ENCODE data around the gene RBM28. TPM values are rescaled to one million over a fixed set of nuclear protein-coding genes. Genes with fewer than 3 reads are reported as not detected.

The RBM28 gene
- total RNA-seq, 1 donor from 2014 or later: 77.0 TPM

DNA sequence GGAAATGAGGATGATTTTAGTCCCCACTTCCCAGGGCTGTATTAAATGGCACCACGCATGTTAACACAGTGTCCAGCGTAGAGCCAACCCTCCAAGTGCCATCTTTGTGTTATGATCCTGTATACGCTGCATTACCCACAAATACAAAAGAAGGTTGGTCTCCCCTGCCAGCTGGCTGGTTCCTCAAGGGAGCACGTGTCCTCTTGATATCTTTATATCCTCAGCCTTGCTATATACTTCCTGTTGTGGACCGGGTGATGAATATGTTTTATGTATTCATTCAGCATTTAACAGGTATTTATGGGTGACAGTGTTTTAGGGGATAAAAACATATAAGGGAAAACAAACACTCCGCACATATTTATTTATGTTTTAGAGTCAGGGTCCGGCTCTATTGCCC lies 41.0 kb upstream of the RBM28 start:
- DNase-seq (ENCODE audit: low spot score): no peak
- no peak overlapping the region for H3K27ac Mint-ChIP-seq
- intact Hi-C loops (cut with micrococcal nuclease): no loop called here
- no peak overlapping the region for H3K4me3 Mint-ChIP-seq
- H3K36me3 Mint-ChIP-seq (ENCODE audit: low read depth): no peaks in the 10 kb centered on the region
- H3K4me1 Mint-ChIP-seq (ENCODE audit: low read depth): no peaks in the 10 kb centered on the region
- no peaks in the 10 kb centered on the region for H3K9me3 Mint-ChIP-seq
- H3K27me3 Mint-ChIP-seq (ENCODE audit: insufficient read depth): no peaks in the 10 kb centered on the region

DNA sequence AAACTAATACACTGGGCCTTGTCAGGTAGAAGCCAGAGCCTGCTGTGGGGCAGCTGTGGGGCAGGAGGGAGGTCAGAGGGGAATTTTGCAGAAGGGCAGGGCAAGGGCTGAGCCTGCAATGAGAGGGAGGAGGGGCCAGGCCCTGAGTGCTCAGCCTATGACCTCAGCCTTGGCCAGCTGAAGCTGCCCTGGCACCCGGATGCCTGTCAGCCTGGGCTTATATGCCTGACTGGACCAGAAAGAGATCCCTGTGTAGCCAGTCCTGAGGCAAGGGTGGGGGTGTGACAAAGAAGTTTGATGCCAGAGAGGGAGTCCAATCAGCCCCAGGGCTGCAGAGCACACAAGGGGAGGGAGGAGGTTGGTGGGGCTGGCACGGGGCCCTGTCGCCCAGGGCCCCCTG lies 40.1 kb upstream of the RBM28 start:
- no peaks in the 10 kb centered on the region for H3K9me3 Mint-ChIP-seq
- intact Hi-C loops (cut with micrococcal nuclease): no loop called here
- DNase-seq (ENCODE audit: low spot score): no peak
- H3K4me1 Mint-ChIP-seq (ENCODE audit: low read depth): no peaks in the 10 kb centered on the region
- H3K4me3 Mint-ChIP-seq: no peak overlapping the region
- H3K36me3 Mint-ChIP-seq (ENCODE audit: low read depth): no peaks in the 10 kb centered on the region
- H3K27me3 Mint-ChIP-seq (ENCODE audit: insufficient read depth): no peaks in the 10 kb centered on the region
- no peak overlapping the region for H3K27ac Mint-ChIP-seq

- no peaks in the 10 kb centered on the region for H3K4me1 Mint-ChIP-seq (ENCODE audit: low read depth)
- no peak overlapping the region for H3K27ac Mint-ChIP-seq
- H3K4me3 Mint-ChIP-seq: no peak overlapping the region
- intact Hi-C loops (cut with micrococcal nuclease): no loop called here
- H3K27me3 Mint-ChIP-seq (ENCODE audit: insufficient read depth): peaks cover 9% of the 10 kb centered on the region
- no peaks in the 10 kb centered on the region for H3K9me3 Mint-ChIP-seq
- H3K36me3 Mint-ChIP-seq (ENCODE audit: low read depth): no peaks in the 10 kb centered on the region
- no peak for DNase-seq (ENCODE audit: low spot score)
These were observed 37.6 kb upstream of the RBM28 start for GRCh38 chr7:128381161-128381821.

- Mint-ChIP-seq H3K27me3 (ENCODE audit: insufficient read depth) (peaks cover 9% of the 10 kb centered on the region), H3K4me3 (no peak overlapping the region), H3K9me3 (no peaks in the 10 kb centered on the region), H3K36me3 (ENCODE audit: low read depth) (no peaks in the 10 kb centered on the region), H3K27ac (no peak overlapping the region), H3K4me1 (ENCODE audit: low read depth) (no peaks in the 10 kb centered on the region)
- intact Hi-C loops (cut with micrococcal nuclease): no loop called here
- no peak for DNase-seq (ENCODE audit: low spot score)
These were observed 36.9 kb upstream of the RBM28 start for GRCh38 chr7:128380483-128381106.

DNA sequence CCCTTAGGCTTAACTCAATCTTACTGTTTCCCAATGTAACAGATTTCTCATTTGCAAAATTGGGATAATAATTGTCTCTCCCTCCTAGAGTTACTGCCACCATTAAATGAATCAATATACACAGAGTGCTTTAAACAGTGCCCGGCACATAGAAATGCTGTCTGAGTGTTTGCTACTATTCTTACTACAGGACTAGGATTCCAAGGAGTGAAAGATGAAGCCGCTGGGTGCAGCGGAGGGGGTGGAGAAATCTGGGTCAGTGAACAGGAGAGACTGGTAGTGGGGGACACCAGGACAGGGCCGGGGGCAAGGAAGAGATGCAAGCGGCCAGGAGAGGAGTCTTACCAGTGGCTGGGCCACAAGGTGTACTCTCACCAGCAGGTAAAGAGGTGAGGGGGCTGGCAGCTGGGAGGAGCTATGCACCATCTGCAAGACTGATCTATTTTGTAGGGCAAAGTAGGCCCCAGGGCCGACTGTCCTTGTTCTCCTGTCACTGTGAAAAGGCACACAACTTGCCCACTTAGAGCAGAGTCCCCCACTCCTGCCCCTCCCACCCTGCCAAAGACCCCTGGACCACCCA lies 36.3 kb upstream of the RBM28 start:
- intact Hi-C loops (cut with micrococcal nuclease): no loop called here
- no peak for DNase-seq (ENCODE audit: low spot score)
- peaks cover 9% of the 10 kb centered on the region for H3K27me3 Mint-ChIP-seq (ENCODE audit: insufficient read depth)
- H3K4me3 Mint-ChIP-seq: no peak overlapping the region
- no peaks in the 10 kb centered on the region for H3K4me1 Mint-ChIP-seq (ENCODE audit: low read depth)
- no peak overlapping the region for H3K27ac Mint-ChIP-seq
- H3K36me3 Mint-ChIP-seq (ENCODE audit: low read depth): no peaks in the 10 kb centered on the region
- H3K9me3 Mint-ChIP-seq: no peaks in the 10 kb centered on the region

DNA sequence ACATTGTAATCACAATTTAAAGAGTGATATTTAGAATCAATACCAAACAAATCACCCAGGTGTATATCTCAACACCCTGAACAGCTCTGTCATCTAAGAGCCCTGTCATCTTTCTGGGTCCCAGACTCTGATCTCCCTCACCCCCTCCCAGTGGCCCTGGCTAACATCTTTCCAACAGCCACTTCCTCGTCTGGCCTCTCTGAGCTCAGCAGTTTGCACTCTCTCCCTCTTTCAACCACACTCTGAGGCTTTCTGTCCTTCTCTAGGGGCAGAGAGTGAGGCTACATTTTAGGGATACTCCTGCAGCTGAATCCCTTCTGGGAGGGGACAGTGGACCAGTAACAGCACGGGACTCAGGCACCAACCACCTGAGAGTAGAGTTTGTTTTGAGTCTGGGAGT lies 34.9 kb upstream of the RBM28 start:
- Mint-ChIP-seq H3K27me3 (ENCODE audit: insufficient read depth) (peaks cover 9% of the 10 kb centered on the region), H3K9me3 (no peaks in the 10 kb centered on the region), H3K4me1 (ENCODE audit: low read depth) (no peaks in the 10 kb centered on the region), H3K27ac (no peak overlapping the region), H3K4me3 (no peak overlapping the region), H3K36me3 (ENCODE audit: low read depth) (no peaks in the 10 kb centered on the region)
- no peak for DNase-seq (ENCODE audit: low spot score)
- intact Hi-C loops (cut with micrococcal nuclease): no loop called here

DNA sequence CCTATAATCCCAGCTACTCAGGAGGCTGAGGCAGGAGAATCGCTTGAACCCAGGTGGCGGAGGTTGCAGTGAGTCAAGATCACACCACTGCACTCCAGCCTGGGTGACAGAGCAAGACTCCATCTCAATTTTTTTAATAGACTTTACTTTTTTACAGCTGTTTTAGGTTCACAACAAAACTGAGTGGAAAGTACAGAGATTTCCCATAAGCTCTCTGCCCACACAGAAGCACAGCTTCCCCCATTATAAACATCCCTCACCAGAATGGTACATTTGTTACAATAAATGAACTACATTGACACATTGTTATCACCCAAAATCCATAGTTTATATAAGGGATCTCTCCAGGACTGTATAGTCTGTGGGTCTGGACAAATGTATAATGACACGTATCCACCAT lies 32.4 kb upstream of the RBM28 start:
- H3K9me3 Mint-ChIP-seq: no peaks in the 10 kb centered on the region
- H3K27ac Mint-ChIP-seq: no peak overlapping the region
- intact Hi-C loops (cut with micrococcal nuclease): no loop called here
- peaks cover 19% of the 10 kb centered on the region for H3K27me3 Mint-ChIP-seq (ENCODE audit: insufficient read depth)
- no peaks in the 10 kb centered on the region for H3K4me1 Mint-ChIP-seq (ENCODE audit: low read depth)
- H3K36me3 Mint-ChIP-seq (ENCODE audit: low read depth): no peaks in the 10 kb centered on the region
- no peak for DNase-seq (ENCODE audit: low spot score)
- no peak overlapping the region for H3K4me3 Mint-ChIP-seq

DNA sequence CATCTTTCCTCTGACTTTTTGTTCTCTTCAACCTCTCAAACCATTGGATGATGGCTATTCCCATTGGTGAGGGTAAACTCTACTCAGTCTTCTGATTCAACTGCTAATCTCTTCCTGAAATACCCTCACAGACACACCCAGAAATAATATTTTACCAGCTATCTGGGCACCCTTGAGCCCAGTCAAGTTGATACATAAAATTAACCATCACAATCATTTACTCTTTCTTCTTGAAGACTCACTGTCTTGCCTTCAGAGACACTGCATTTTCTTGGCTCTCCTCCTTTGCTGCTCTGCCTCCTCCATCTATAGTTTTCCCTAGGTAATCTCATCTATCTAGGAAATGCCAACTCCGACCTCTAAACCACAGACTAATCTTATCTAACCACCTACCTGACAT lies 30.3 kb upstream of the RBM28 start:
- no peak for DNase-seq (ENCODE audit: low spot score)
- H3K4me1 Mint-ChIP-seq (ENCODE audit: low read depth): no peaks in the 10 kb centered on the region
- H3K9me3 Mint-ChIP-seq: no peaks in the 10 kb centered on the region
- H3K27ac Mint-ChIP-seq: no peak overlapping the region
- peaks cover 27% of the 10 kb centered on the region for H3K27me3 Mint-ChIP-seq (ENCODE audit: insufficient read depth)
- intact Hi-C loops (cut with micrococcal nuclease): no loop called here
- H3K36me3 Mint-ChIP-seq (ENCODE audit: low read depth): no peaks in the 10 kb centered on the region
- no peak overlapping the region for H3K4me3 Mint-ChIP-seq

DNA sequence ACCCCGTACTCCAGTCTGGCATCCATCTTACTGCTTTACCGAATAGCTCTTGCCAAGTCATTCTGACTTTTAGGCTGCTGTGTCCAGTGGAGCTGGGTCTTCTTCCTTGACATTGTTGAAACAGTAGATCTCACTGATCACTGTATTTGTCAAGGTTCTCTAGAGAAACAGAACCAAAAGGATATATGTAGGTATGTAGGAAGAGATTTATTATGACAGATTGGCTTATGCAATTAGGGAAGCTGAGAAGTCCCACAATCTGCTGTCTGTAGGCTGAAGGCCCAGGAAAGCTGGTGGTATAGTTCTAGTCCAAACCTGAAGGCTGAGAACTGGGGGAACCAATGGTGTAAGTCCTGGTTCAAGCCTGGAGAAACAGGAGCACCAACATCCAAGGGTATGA lies 29.9 kb upstream of the RBM28 start:
- Mint-ChIP-seq H3K27ac (no peak overlapping the region), H3K36me3 (ENCODE audit: low read depth) (no peaks in the 10 kb centered on the region), H3K27me3 (ENCODE audit: insufficient read depth) (peaks cover 26% of the 10 kb centered on the region), H3K4me3 (no peak overlapping the region), H3K9me3 (no peaks in the 10 kb centered on the region), H3K4me1 (ENCODE audit: low read depth) (no peaks in the 10 kb centered on the region)
- intact Hi-C loops (cut with micrococcal nuclease): no loop called here
- DNase-seq (ENCODE audit: low spot score): no peak

GRCh38 chr7:128370491-128370890 lies 26.8 kb upstream of the RBM28 start:
- Mint-ChIP-seq H3K27ac (no peak overlapping the region), H3K27me3 (ENCODE audit: insufficient read depth) (peaks cover 30% of the 10 kb centered on the region), H3K9me3 (no peaks in the 10 kb centered on the region), H3K4me3 (no peak overlapping the region), H3K4me1 (ENCODE audit: low read depth) (no peaks in the 10 kb centered on the region), H3K36me3 (ENCODE audit: low read depth) (no peaks in the 10 kb centered on the region)
- intact Hi-C loops (cut with micrococcal nuclease): no loop called here
- DNase-seq (ENCODE audit: low spot score): no peak

DNA sequence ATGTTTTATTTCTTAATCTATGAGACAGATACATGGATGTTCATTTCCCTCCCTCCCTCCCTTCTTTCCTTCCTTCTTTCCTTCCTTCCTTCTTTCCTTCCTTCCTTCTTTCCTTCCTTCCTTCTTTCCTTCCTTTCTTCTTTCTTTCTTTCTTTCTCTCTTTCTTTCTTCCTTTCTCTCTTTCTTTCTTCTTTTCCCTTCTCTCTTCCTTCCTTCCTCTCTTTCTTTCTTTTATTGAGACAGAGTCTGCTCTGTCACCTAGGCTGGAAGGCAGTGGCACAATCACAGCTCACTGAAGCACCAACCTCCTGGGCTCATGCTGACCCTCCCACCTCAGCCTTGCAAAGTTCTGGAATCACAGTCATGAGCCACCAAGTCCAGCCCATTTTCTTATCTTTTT lies 23.3 kb upstream of the RBM28 start:
- DNase-seq (ENCODE audit: low spot score): no peak
- intact Hi-C loops (cut with micrococcal nuclease): no loop called here
- H3K27ac Mint-ChIP-seq: no peak overlapping the region
- no peaks in the 10 kb centered on the region for H3K9me3 Mint-ChIP-seq
- H3K4me1 Mint-ChIP-seq (ENCODE audit: low read depth): peaks cover 12% of the 10 kb centered on the region
- H3K27me3 Mint-ChIP-seq (ENCODE audit: insufficient read depth): peaks cover 60% of the 10 kb centered on the region
- H3K36me3 Mint-ChIP-seq (ENCODE audit: low read depth): no peaks in the 10 kb centered on the region
- H3K4me3 Mint-ChIP-seq: no peak overlapping the region

DNA sequence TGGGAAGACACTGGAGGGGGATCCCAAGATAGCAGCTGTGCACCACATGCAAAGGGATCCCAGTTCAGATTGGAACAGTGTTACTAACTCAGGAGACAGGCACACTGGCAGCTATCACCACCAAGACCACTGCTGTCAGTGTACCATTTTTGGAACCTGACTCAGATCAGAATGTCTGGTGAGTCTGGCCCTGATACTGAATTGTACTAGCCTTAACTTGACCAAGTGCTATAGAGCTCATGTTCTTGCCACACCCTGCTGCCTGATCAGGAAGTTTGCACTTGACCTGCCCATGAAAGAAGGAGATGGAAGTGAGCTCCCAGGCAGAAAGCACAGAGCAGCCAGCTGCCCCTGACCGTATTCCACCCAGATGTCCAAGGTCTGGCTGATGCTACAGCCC lies 22.6 kb upstream of the RBM28 start:
- no peak overlapping the region for H3K27ac Mint-ChIP-seq
- no peaks in the 10 kb centered on the region for H3K36me3 Mint-ChIP-seq (ENCODE audit: low read depth)
- peaks cover 62% of the 10 kb centered on the region for H3K27me3 Mint-ChIP-seq (ENCODE audit: insufficient read depth)
- intact Hi-C loops (cut with micrococcal nuclease): no loop called here
- no peak for DNase-seq (ENCODE audit: low spot score)
- H3K9me3 Mint-ChIP-seq: no peaks in the 10 kb centered on the region
- no peak overlapping the region for H3K4me3 Mint-ChIP-seq
- peaks cover 15% of the 10 kb centered on the region for H3K4me1 Mint-ChIP-seq (ENCODE audit: low read depth)

DNA sequence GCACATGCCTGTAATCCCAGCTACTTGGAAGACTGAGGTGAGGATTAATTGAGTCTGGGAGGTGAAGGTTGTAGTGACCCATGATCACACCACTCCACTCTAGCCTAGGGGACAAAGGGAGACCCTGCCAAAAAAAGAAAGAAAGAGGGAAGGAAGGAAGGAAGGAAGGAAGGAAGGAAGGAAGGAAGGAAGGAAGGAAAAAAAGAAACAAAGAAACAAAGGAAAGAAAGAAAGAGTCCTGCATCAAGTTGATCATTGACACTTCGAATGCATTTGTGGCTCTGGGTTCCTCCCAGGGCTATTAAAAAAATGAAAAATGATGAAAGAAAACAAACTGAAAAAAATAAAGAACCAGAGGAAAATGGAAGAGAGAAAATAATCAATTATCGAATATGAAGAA lies 21.7 kb upstream of the RBM28 start:
- Mint-ChIP-seq H3K4me1 (ENCODE audit: low read depth) (peaks cover 21% of the 10 kb centered on the region), H3K27me3 (ENCODE audit: insufficient read depth) (peaks cover 62% of the 10 kb centered on the region), H3K27ac (no peak overlapping the region), H3K36me3 (ENCODE audit: low read depth) (no peaks in the 10 kb centered on the region), H3K4me3 (no peak overlapping the region), H3K9me3 (no peaks in the 10 kb centered on the region)
- intact Hi-C loops (cut with micrococcal nuclease): no loop called here
- no peak for DNase-seq (ENCODE audit: low spot score)
